DND-41 (cell line): ENCODE measurements around the gene KCNIP4.

Source experiments
- ATAC-seq: fragments of 200-7000 bp; cut with Tn5 transposase; 3 replicates; pipeline ENCODE4 v1.9.1; 2021; ENCODE audit warnings: low read depth; ENCODE audit not compliant: insufficient read depth
- DNase-seq: peaks from one replicate; pipeline ENCODE4 v3.0.0-alpha.2; 2020
- H2AFZ ChIP-seq: 2 replicates; pipeline ENCODE4 v1.6.0; 2012; ENCODE audit warnings: low read depth, low read length
- H3K27ac ChIP-seq: 2 replicates; pipeline ENCODE4 v1.5.1; 2012; ENCODE audit warnings: low read length, inconsistent platforms
- H3K27me3 ChIP-seq: fragments of 200-600 bp; sonication (generic); 2 replicates; pipeline ENCODE4 v1.6.0; 2012; ENCODE audit warnings: low read length, mild to moderate bottlenecking, inconsistent platforms; ENCODE audit not compliant: insufficient read depth, poor library complexity
- H3K36me3 ChIP-seq: 2 replicates; pipeline ENCODE4 v1.5.1; 2012; ENCODE audit warnings: low read length, inconsistent platforms; ENCODE audit not compliant: insufficient read depth
- H3K4me1 ChIP-seq: 2 replicates; pipeline ENCODE4 v1.5.1; 2012; ENCODE audit warnings: mild to moderate bottlenecking, low read length; ENCODE audit not compliant: insufficient read depth
- H3K4me2 ChIP-seq: 2 replicates; pipeline ENCODE4 v1.6.0; 2012; ENCODE audit warnings: mild to moderate bottlenecking, moderate library complexity, low read length, inconsistent platforms; ENCODE audit not compliant: insufficient read depth
- H3K4me3 ChIP-seq, 2 experiments: fragments of 200-600 bp in 1 of 2; shearing (Covaris generic) in 1 of 2; 2 replicates each; pipeline ENCODE4 v1.5.1; 2012 to 2016; ENCODE audit warnings: inconsistent platforms in 2 of 2, low read length in 2 of 2, mild to moderate bottlenecking in 2 of 2, low read depth in 1 of 2, moderate library complexity in 1 of 2
- H3K79me2 ChIP-seq: 2 replicates; pipeline ENCODE4 v1.6.0; 2012; ENCODE audit warnings: low read length, inconsistent platforms; ENCODE audit not compliant: insufficient read depth
- H3K9ac ChIP-seq: 2 replicates; pipeline ENCODE4 v1.6.0; 2012; ENCODE audit warnings: low read depth, mild to moderate bottlenecking, inconsistent platforms, low read length, moderate library complexity
- H3K9me3 ChIP-seq: 2 replicates; pipeline ENCODE4 v1.5.1; 2012; ENCODE audit warnings: low read length, moderate library complexity, mild to moderate bottlenecking, inconsistent platforms; ENCODE audit not compliant: insufficient read depth, severe bottlenecking
- H4K20me1 ChIP-seq: 2 replicates; pipeline ENCODE4 v1.6.0; 2012; ENCODE audit warnings: low read length; ENCODE audit not compliant: insufficient read depth
- EZH2 ChIP-seq: IDR thresholded peaks from 3 replicates; pipeline ENCODE4 v1.6.1; 2012; ENCODE audit warnings: borderline replicate concordance, low read depth, mild to moderate bottlenecking, moderate library complexity, low read length, inconsistent platforms; ENCODE audit not compliant: severe bottlenecking
- TF ChIP-seq, protein P1 (sequence below): IDR thresholded peaks from 2 replicates; pipeline ENCODE4 v1.5.1; 2012; ENCODE audit warnings: borderline replicate concordance, low read length, moderate library complexity, mild to moderate bottlenecking; ENCODE audit not compliant: poor library complexity, severe bottlenecking; ENCODE audit errors: extremely low read depth

Gene KCNIP4

GRCh38 chr4:21952549-21952948 lies 4.0 kb upstream of the KCNIP4 start:
- no peaks in the 10 kb centered on the region for H3K9me3 ChIP-seq
- no peak overlapping the region for H3K4me2 ChIP-seq
- H3K4me1 ChIP-seq: no peaks in the 10 kb centered on the region
- H3K9ac ChIP-seq: no peak overlapping the region
- no peak overlapping the region for H2AFZ ChIP-seq
- no peaks in the 10 kb centered on the region for H3K27me3 ChIP-seq
- ATAC-seq: no peak
- DNase-seq: no peak
- no peaks in the 10 kb centered on the region for H3K36me3 ChIP-seq
- H3K4me3 ChIP-seq: no peak overlapping the region
- no peak overlapping the region for H3K27ac ChIP-seq
- no peaks in the 10 kb centered on the region for H3K79me2 ChIP-seq
- TF ChIP-seq, protein P1, sequence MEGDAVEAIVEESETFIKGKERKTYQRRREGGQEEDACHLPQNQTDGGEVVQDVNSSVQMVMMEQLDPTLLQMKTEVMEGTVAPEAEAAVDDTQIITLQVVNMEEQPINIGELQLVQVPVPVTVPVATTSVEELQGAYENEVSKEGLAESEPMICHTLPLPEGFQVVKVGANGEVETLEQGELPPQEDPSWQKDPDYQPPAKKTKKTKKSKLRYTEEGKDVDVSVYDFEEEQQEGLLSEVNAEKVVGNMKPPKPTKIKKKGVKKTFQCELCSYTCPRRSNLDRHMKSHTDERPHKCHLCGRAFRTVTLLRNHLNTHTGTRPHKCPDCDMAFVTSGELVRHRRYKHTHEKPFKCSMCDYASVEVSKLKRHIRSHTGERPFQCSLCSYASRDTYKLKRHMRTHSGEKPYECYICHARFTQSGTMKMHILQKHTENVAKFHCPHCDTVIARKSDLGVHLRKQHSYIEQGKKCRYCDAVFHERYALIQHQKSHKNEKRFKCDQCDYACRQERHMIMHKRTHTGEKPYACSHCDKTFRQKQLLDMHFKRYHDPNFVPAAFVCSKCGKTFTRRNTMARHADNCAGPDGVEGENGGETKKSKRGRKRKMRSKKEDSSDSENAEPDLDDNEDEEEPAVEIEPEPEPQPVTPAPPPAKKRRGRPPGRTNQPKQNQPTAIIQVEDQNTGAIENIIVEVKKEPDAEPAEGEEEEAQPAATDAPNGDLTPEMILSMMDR: no peak
- no peak for TF ChIP-seq EZH2
- H4K20me1 ChIP-seq: no peaks in the 10 kb centered on the region

DNA sequence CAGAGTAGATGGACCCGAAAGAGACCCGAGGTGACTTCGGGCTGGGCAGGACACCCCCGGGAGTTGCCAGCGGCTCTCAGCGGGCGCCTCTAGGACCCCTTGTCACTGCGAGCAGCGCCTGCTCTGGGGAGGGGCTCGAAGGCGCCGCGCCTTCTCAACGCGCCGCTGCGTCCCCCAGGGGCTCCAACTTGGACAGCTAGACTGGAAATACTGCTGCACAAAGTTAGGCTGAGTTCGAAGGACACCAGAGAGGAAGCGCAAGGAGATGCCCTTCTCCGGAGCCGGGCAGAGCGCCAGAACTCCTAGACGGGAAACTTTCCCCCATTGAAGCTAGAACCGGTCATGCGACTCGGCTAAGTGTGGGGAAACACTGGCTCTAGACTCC lies 493 bp upstream of the KCNIP4 start:
- no peak overlapping the region for H3K4me2 ChIP-seq
- no peak overlapping the region for H3K9ac ChIP-seq
- no peaks in the 10 kb centered on the region for H3K9me3 ChIP-seq
- H3K27ac ChIP-seq: no peak overlapping the region
- no peak overlapping the region for H2AFZ ChIP-seq
- H3K4me1 ChIP-seq: no peaks in the 10 kb centered on the region
- no peaks in the 10 kb centered on the region for H3K79me2 ChIP-seq
- no peak for TF ChIP-seq EZH2
- TF ChIP-seq, protein P1: no peak
- H4K20me1 ChIP-seq: no peaks in the 10 kb centered on the region
- ATAC-seq (no peak), DNase-seq (no peak)
- H3K4me3 ChIP-seq: no peak overlapping the region
- H3K36me3 ChIP-seq: no peaks in the 10 kb centered on the region
- H3K27me3 ChIP-seq: no peaks in the 10 kb centered on the region

DNA sequence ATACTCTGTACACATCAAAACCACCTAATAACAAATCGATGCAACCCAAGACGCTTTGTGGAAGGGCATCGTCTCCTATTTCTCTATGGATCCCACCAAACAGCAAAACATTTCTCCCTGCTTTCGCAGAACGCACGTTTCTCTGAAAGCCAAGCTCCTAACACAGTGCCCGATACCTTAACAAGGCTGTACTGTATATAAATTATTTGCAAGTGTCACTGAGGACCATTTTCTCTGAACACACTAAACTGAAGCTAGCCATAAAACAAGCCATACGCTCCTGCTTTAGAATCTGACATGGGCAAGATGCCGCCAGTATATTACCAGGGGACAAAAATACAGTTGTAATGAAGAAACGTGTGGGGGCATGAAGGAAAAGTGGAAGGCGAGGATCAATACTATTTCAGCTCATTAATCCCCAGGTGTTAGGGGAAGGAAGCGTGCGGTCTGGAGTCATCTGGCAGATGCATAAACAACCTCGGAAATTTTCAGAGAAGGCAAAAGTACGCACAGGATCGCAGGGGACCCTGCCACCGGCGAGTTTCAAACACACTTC lies 703 bp downstream of the KCNIP4 start:
- ATAC-seq (no peak), DNase-seq (no peak)
- Histone ChIP-seq H3K4me2 (no peak overlapping the region), H3K27me3 (no peaks in the 10 kb centered on the region), H3K79me2 (no peaks in the 10 kb centered on the region), H3K27ac (no peak overlapping the region), H3K4me1 (no peaks in the 10 kb centered on the region), H3K4me3 (no peak overlapping the region), H3K36me3 (no peaks in the 10 kb centered on the region), H4K20me1 (no peaks in the 10 kb centered on the region), H3K9me3 (no peaks in the 10 kb centered on the region), H2AFZ (no peak overlapping the region), H3K9ac (no peak overlapping the region)
- TF ChIP-seq, protein P1: no peak
- TF ChIP-seq EZH2: no peak

DNA sequence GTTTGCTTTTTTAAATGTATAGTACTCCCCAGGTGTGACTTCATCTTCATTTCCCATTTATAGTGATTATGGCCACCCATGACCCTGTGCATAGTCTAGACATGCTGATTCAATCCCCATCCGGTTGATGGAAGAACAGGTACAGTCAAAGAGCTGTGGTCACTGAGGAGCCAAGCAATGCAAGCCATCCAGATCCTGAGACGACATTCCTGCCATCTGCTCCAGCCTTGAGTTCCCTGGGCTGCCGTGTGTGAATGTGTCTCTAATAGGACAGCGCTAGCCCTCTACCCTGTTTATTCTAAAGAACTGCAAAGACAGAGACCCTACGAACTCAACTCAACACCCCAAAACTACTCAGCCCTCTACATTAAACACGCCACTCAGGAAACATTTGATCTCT lies 1.7 kb downstream of the KCNIP4 start:
- TF ChIP-seq, protein P1: no peak
- no peak for TF ChIP-seq EZH2
- Histone ChIP-seq H3K27me3 (no peaks in the 10 kb centered on the region), H2AFZ (no peak overlapping the region), H3K79me2 (no peaks in the 10 kb centered on the region), H3K4me1 (no peaks in the 10 kb centered on the region), H3K9ac (no peak overlapping the region), H3K4me3 (no peak overlapping the region), H4K20me1 (no peaks in the 10 kb centered on the region), H3K36me3 (no peaks in the 10 kb centered on the region), H3K9me3 (no peaks in the 10 kb centered on the region), H3K4me2 (no peak overlapping the region), H3K27ac (no peak overlapping the region)
- ATAC-seq (no peak), DNase-seq (no peak)
